H9 (cell line): ENCODE data around the gene TRIOBP. TPM values are rescaled to one million over a fixed set of nuclear protein-coding genes. Genes with fewer than 3 reads are reported as not detected.

Experiments used
- DNase-seq: peaks from one replicate; pipeline ENCODE4 v3.0.0-alpha.2; 2017
- H2AFZ ChIP-seq: one replicate; pipeline ENCODE4 v1.6.1; 2013; ENCODE audit warnings: mild to moderate bottlenecking, low read length, control low read depth, moderate library complexity
- H2AK5ac ChIP-seq: 2 replicates; pipeline ENCODE4 v1.6.1; 2013; ENCODE audit warnings: low read length, control low read depth, mixed read lengths; ENCODE audit not compliant: insufficient read length
- H2BK120ac ChIP-seq: one replicate; pipeline ENCODE4 v1.6.1; 2013; ENCODE audit warnings: low read depth, mild to moderate bottlenecking, low read length, control low read depth, inconsistent platforms; ENCODE audit not compliant: poor library complexity, severe bottlenecking
- H2BK12ac ChIP-seq: 2 replicates; pipeline ENCODE4 v1.6.1; 2013; ENCODE audit warnings: low read length, control low read depth, mixed read lengths, low read depth; ENCODE audit not compliant: insufficient read length
- H2BK15ac ChIP-seq: 2 replicates; pipeline ENCODE4 v1.6.1; 2013; ENCODE audit warnings: low read depth, low read length, control low read depth
- H2BK20ac ChIP-seq: one replicate; pipeline ENCODE4 v1.6.1; 2013; ENCODE audit warnings: low read depth, mild to moderate bottlenecking, low read length, control low read depth, inconsistent platforms; ENCODE audit not compliant: poor library complexity, severe bottlenecking
- H2BK5ac ChIP-seq: 2 replicates; pipeline ENCODE4 v1.6.1; 2013; ENCODE audit warnings: low read length, control low read depth, mixed read lengths; ENCODE audit not compliant: insufficient read length
- H3K14ac ChIP-seq: 2 replicates; pipeline ENCODE4 v1.6.1; 2013; ENCODE audit warnings: low read length, control low read depth; ENCODE audit not compliant: insufficient read depth
- H3K18ac ChIP-seq: 2 replicates; pipeline ENCODE4 v1.6.1; 2013; ENCODE audit warnings: low read depth, mild to moderate bottlenecking, mixed read lengths, low read length, control low read depth; ENCODE audit not compliant: insufficient read length
- H3K23ac ChIP-seq: 2 replicates; pipeline ENCODE4 v1.6.1; 2013; ENCODE audit warnings: low read length, control low read depth, mixed read lengths, low read depth; ENCODE audit not compliant: insufficient read length
- H3K23me2 ChIP-seq: 2 replicates; pipeline ENCODE4 v1.6.1; 2013; ENCODE audit warnings: low read depth, mild to moderate bottlenecking, mixed read lengths, low read length, control low read depth; ENCODE audit not compliant: insufficient read length, poor library complexity, severe bottlenecking
- H3K27ac ChIP-seq: 2 replicates; pipeline ENCODE4 v1.5.1; 2013; ENCODE audit warnings: low read length, control low read depth, mixed read lengths, low read depth; ENCODE audit not compliant: insufficient read length
- H3K27me3 ChIP-seq: 2 replicates; pipeline ENCODE4 v1.6.1; 2013; ENCODE audit warnings: low read length, control low read depth, inconsistent platforms; ENCODE audit not compliant: insufficient read depth
- H3K4ac ChIP-seq: 2 replicates; pipeline ENCODE4 v1.6.1; 2013; ENCODE audit warnings: low read depth, mild to moderate bottlenecking, control low read depth, inconsistent platforms, low read length, moderate library complexity
- H3K4me1 ChIP-seq: 2 replicates; pipeline ENCODE4 v1.6.1; 2013; ENCODE audit warnings: low read length, control low read depth, inconsistent platforms; ENCODE audit not compliant: insufficient read depth
- H3K4me2 ChIP-seq: 2 replicates; pipeline ENCODE4 v1.6.1; 2013; ENCODE audit warnings: low read length, control low read depth, mixed read lengths; ENCODE audit not compliant: insufficient read length, insufficient read depth
- H3K56ac ChIP-seq: 2 replicates; pipeline ENCODE4 v1.6.1; 2013; ENCODE audit warnings: low read depth, mild to moderate bottlenecking, mixed read lengths, low read length, control low read depth; ENCODE audit not compliant: insufficient read length
- H3K79me1 ChIP-seq: 2 replicates; pipeline ENCODE4 v1.6.1; 2013; ENCODE audit warnings: low read depth, mild to moderate bottlenecking, moderate library complexity, low read length, control low read depth, inconsistent platforms; ENCODE audit not compliant: insufficient read depth, poor library complexity, severe bottlenecking
- H3K79me2 ChIP-seq: 2 replicates; pipeline ENCODE4 v1.6.1; 2013; ENCODE audit warnings: low read length, control low read depth, inconsistent platforms; ENCODE audit not compliant: insufficient read depth
- H3K9ac ChIP-seq: 2 replicates; pipeline ENCODE4 v1.6.1; 2013; ENCODE audit warnings: low read length, control low read depth, mixed read lengths; ENCODE audit not compliant: insufficient read length; ENCODE audit errors: extremely low read depth
- H3K9me3 ChIP-seq: one replicate; pipeline ENCODE4 v1.6.1; 2013; ENCODE audit warnings: low read depth, low read length, inconsistent platforms; ENCODE audit not compliant: control insufficient read depth
- H3T11ph ChIP-seq: one replicate; pipeline ENCODE4 v1.6.1; 2013; ENCODE audit warnings: mild to moderate bottlenecking, low read length, control low read depth, inconsistent platforms
- H4K20me1 ChIP-seq: one replicate; pipeline ENCODE4 v1.6.1; 2013; ENCODE audit not compliant: control insufficient read depth, insufficient read length, insufficient read depth
- H4K5ac ChIP-seq: 2 replicates; pipeline ENCODE4 v1.6.1; 2013; ENCODE audit warnings: low read depth, mild to moderate bottlenecking, mixed read lengths, low read length, control low read depth; ENCODE audit not compliant: insufficient read length
- H4K8ac ChIP-seq: replicated peaks from 2 replicates; pipeline ENCODE4 v1.6.1; 2013; ENCODE audit warnings: low read length, control low read depth, mixed read lengths, low read depth; ENCODE audit not compliant: insufficient read length
- H4K91ac ChIP-seq: 2 replicates; pipeline ENCODE4 v1.6.1; 2013; ENCODE audit warnings: low read depth, mild to moderate bottlenecking, moderate library complexity, mixed read lengths, low read length, control low read depth; ENCODE audit not compliant: insufficient read length
- H3K27ac Mint-ChIP-seq, 3 experiments: 2 replicates in 2 of 3; 3 replicates in 1 of 3; pipeline ENCODE4 v1.8.0; 2020 to 2021; ENCODE audit warnings: mixed read lengths in 3 of 3, mild to moderate bottlenecking in 1 of 3, moderate library complexity in 1 of 3
- H3K27me3 Mint-ChIP-seq: 2 replicates; pipeline ENCODE4 v1.8.0; 2021; ENCODE audit warnings: low read depth, mild to moderate bottlenecking, moderate library complexity, mixed read lengths
- H3K36me3 Mint-ChIP-seq, 3 experiments: 2 replicates in 2 of 3; 3 replicates in 1 of 3; pipeline ENCODE4 v1.8.0; 2020 to 2021; ENCODE audit warnings: low read depth in 3 of 3, mixed read lengths in 3 of 3; ENCODE audit not compliant: insufficient read depth in 1 of 3
- H3K4me1 Mint-ChIP-seq, 2 experiments: 2 replicates each; pipeline ENCODE4 v1.8.0; 2020; ENCODE audit warnings: mixed read lengths in 2 of 2
- H3K4me3 Mint-ChIP-seq, 2 experiments: 2 replicates in 1 of 2; 3 replicates in 1 of 2; pipeline ENCODE4 v1.8.0; 2020 to 2021; ENCODE audit warnings: mild to moderate bottlenecking in 2 of 2, mixed read lengths in 2 of 2, moderate library complexity in 1 of 2
- H3K9me3 Mint-ChIP-seq, 2 experiments: 2 replicates in 1 of 2; 3 replicates in 1 of 2; pipeline ENCODE4 v1.8.0; 2020; ENCODE audit warnings: mild to moderate bottlenecking in 2 of 2, mixed read lengths in 2 of 2, moderate library complexity in 1 of 2
- CTCF ChIP-seq: fragments of 200-600 bp; sonication (generic); conservative IDR thresholded peaks from 3 replicates; pipeline ENCODE4 v1.8.0; 2021; ENCODE audit warnings: antibody characterized with exemption, mild to moderate bottlenecking
- WGBS: extraction: QIAGEN DNeasy Blood & Tissue Kit; methylation state at CpG from one replicate; pipeline ENCODE4 v1.1.7; 2013; ENCODE audit warnings: missing lambda C conversion rate, low lambda C conversion rate, mixed read lengths; ENCODE audit not compliant: insufficient read length; ENCODE audit errors: extremely low coverage; 5-methylcytosine and 5-hydroxymethylcytosine counted together
- total RNA-seq: library from RNA; stranded (reverse); gene quantifications from 2 replicates; pipeline ENCODE4 v1.2.1, GENCODE V29; 2021

Gene TRIOBP
- total RNA-seq, 1 experiment from 2014 or later = 52.7 TPM

GRCh38 chr22:37760152-37760551 lies 63.3 kb downstream of the TRIOBP start:
- Histone ChIP-seq H2BK12ac (no peak overlapping the region), H2BK5ac (no peak overlapping the region), H3K9me3 (no peaks in the 10 kb centered on the region), H3K56ac (no peak overlapping the region), H2BK120ac (no peak overlapping the region), H3K27me3 (no peaks in the 10 kb centered on the region; the same call in 1 of the 2 replicates), H2BK20ac (no peak overlapping the region), H3K23ac (no peak overlapping the region), H3K79me2 (no peaks in the 10 kb centered on the region), H2AFZ (no peak overlapping the region), H3K4me2 (no peak overlapping the region), H3K4ac (no peak overlapping the region), H2BK15ac (no peak overlapping the region), H2AK5ac (no peak overlapping the region), H4K8ac (no peak overlapping the region), H3T11ph (no peak overlapping the region), H3K9ac (no peak overlapping the region), H3K79me1 (no peaks in the 10 kb centered on the region), H3K14ac (no peak overlapping the region), H3K18ac (no peak overlapping the region), H4K20me1 (no peaks in the 10 kb centered on the region), H3K23me2 (no peaks in the 10 kb centered on the region), H3K4me1 (no peaks in the 10 kb centered on the region), H3K27ac (no peak overlapping the region), H4K91ac (no peak overlapping the region), H4K5ac (no peak overlapping the region)
- no peaks in the 10 kb centered on the region for H3K9me3 Mint-ChIP-seq
- peaks cover 18 to 70% (median 69%) of the 10 kb centered on the region in 3 experiments; a peak in 6 of 7 replicates for H3K36me3 Mint-ChIP-seq
- H3K4me3 Mint-ChIP-seq = no peak overlapping the region
- 0 out of 4 replicates have a peak, but pooled peaks cover 0 to 1% of the 10 kb centered on the region in 2 experiments for H3K4me1 Mint-ChIP-seq
- no CpG with 5 or more reads among the region's 3 CpGs for WGBS
- H3K27ac Mint-ChIP-seq = no peak overlapping the region
- DNase-seq = no peak
- no peak for TF ChIP-seq CTCF
- no peaks in the 10 kb centered on the region; the same call in none of the 2 replicates for H3K27me3 Mint-ChIP-seq
